Muscle layer of colon (tissue), 2 donors: ENCODE data around the gene VRK2.

ENCODE experiments used
- H3K27ac ChIP-seq: one replicate; pipeline ENCODE4 v1.7.0; 2013; ENCODE audit warnings: low read depth, mild to moderate bottlenecking, low read length, moderate library complexity
- H3K27me3 ChIP-seq, 2 donors: one replicate each; pipeline ENCODE4 v1.7.0; 2013; ENCODE audit warnings: low read length in 2 of 2, mild to moderate bottlenecking in 2 of 2; ENCODE audit not compliant: insufficient read depth in 2 of 2, control insufficient read depth in 1 of 2
- H3K36me3 ChIP-seq: one replicate; pipeline ENCODE4 v1.7.0; 2013; ENCODE audit warnings: mild to moderate bottlenecking, low read length; ENCODE audit not compliant: insufficient read depth
- H3K4me1 ChIP-seq: one replicate; pipeline ENCODE4 v1.7.0; 2013; ENCODE audit warnings: mild to moderate bottlenecking, low read length; ENCODE audit not compliant: insufficient read depth
- H3K4me3 ChIP-seq, 2 donors: one replicate each; pipeline ENCODE4 v1.7.0; 2013; ENCODE audit warnings: low read length in 2 of 2, low read depth in 1 of 2, mild to moderate bottlenecking in 1 of 2, moderate library complexity in 1 of 2
- H3K9ac ChIP-seq: one replicate; pipeline ENCODE4 v1.7.0; 2013; ENCODE audit warnings: low read length
- H3K9me3 ChIP-seq: one replicate; pipeline ENCODE4 v1.7.0; 2013; ENCODE audit warnings: mild to moderate bottlenecking, low read length
- donor health status: abdominal sarcoma.
- donor health status: Adenocarcinoma of cecum.

Gene VRK2

DNA sequence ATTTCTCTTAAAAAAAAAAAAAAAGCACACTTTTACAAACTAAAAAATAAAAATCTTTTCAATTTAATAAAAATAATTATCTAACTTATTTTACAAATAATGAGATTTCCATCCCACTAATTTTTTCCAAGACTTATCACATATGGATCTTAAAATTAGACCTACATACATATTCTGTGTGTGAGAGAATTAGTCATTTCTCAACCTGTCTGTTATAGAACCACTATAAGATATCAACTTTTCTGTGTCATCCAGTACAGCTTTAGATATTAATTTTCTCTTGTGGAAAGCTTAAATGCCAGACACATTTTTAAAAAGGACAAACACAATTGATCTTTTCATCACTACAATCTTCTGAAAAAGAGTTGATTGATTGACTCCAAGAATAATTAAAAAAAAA, 156.4 kb downstream of the VRK2 start:
- no peaks in the 10 kb centered on the region for H3K9me3 ChIP-seq
- H3K36me3 ChIP-seq = no peaks in the 10 kb centered on the region
- no peak overlapping the region for H3K9ac ChIP-seq

DNA sequence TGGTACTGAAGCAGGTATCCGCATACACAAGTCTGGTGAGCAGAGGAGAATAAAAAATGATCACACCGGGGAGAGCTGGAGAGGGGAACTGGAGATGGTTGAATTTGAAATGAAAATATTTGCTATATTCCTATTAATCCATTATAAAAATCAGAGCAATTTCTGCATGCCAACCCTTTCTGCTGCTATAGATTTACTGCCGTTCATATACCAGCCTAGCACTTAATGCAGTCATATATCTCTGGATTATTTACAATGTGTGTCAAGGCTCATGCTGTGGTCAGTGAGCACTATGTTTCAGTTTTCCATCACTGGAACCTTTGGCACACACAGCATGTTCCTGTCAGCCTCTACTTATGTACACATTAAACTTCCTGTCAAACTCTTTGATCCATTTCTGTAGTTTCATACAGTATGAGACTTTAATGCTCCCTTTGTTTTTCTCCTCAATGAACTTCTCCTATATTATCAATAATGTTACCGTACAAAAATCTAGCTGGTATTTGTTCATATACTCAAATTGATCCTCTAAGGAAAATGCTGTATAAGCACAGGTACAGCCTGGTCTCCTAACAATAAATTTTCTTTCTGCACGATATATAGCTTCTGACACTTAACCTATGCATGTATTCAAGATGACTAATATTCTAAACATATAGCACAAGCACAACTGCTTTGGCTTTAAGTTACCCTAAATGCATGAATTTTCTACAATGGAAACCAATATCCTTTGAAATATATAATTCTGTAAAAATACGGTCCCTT, 157.8 kb downstream of the VRK2 start:
- H3K9me3 ChIP-seq = no peaks in the 10 kb centered on the region
- H3K4me3 ChIP-seq = no peak overlapping the region
- no peaks in the 10 kb centered on the region for H3K36me3 ChIP-seq
- no peak overlapping the region for H3K27ac ChIP-seq
- no peaks in the 10 kb centered on the region for H3K27me3 ChIP-seq
- no peaks in the 10 kb centered on the region for H3K4me1 ChIP-seq
- no peak overlapping the region for H3K9ac ChIP-seq

More for the DNA sequence above, 156.4 kb downstream of the VRK2 start:
- Histone ChIP-seq H3K27me3 (no peaks in the 10 kb centered on the region), H3K4me1 (no peaks in the 10 kb centered on the region), H3K4me3 (no peak overlapping the region), H3K27ac (no peak overlapping the region)

GRCh38 chr2:58206785-58207184, 160.2 kb downstream of the VRK2 start:
- no peak overlapping the region for H3K9ac ChIP-seq
- no peak overlapping the region for H3K27ac ChIP-seq
- H3K4me3 ChIP-seq = no peak overlapping the region
- no peaks in the 10 kb centered on the region for H3K9me3 ChIP-seq
- H3K27me3 ChIP-seq = no peaks in the 10 kb centered on the region
- H3K36me3 ChIP-seq = no peaks in the 10 kb centered on the region
- no peaks in the 10 kb centered on the region for H3K4me1 ChIP-seq

DNA sequence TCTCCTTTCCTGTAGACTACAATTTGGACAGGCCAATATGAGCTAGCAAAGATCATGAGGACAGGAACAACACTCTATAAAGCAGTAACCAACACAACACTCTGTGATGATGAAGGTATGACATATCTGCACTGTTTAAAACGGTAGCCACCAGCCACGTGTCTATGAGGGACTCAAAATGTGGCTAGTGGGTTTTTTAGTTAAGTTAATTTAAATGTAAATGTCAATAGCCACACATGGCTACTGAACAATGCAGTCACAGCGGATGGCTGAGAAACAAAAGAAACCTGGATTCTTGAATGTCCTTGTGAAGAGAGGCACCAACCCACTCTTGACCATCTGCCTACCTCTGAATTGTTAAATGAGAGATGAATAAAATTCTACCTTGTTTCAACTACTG, 160.6 kb downstream of the VRK2 start:
- Histone ChIP-seq H3K4me3 (no peak overlapping the region), H3K27ac (no peak overlapping the region), H3K36me3 (no peaks in the 10 kb centered on the region)

More for the DNA sequence above, 160.6 kb downstream of the VRK2 start:
- Histone ChIP-seq H3K4me1 (no peaks in the 10 kb centered on the region), H3K27me3 (no peaks in the 10 kb centered on the region), H3K9me3 (no peaks in the 10 kb centered on the region), H3K9ac (no peak overlapping the region)
